Panc1 (cell line): ENCODE data around the gene COG7. TPM values are rescaled to one million over a fixed set of nuclear protein-coding genes. Genes with fewer than 3 reads are reported as not detected.

ENCODE experiments used
- ATAC-seq: fragments of 200-7000 bp; cut with Tn5 transposase; 2 replicates; pipeline ENCODE4 v1.9.1; 2020; ENCODE audit warnings: mild to moderate bottlenecking, moderate library complexity
- BruUV-seq: library from RNA; stranded (reverse); fragments of 400-500 nt; replicated peaks from 2 replicates; lab custom pipeline; 2021; lab: Mats Ljungman, UMichigan
- CTCF ChIA-PET: fragments of 300-600 bp; sonication (Branson Sonifier 250); formaldehyde crosslinking; loops from one replicate; lab custom pipeline; 2022; ENCODE audit warnings: antibody characterized with exemption; lab: Charles Lee
- POLR2A ChIA-PET: fragments of 300-600 bp; sonication (Branson Sonifier 250); formaldehyde crosslinking; loops from one replicate; lab custom pipeline; 2022; ENCODE audit warnings: antibody characterized with exemption; lab: Charles Lee
- DNase-seq: peaks from one replicate; pipeline ENCODE4 v3.0.0-alpha.2; 2010; ENCODE audit warnings: low read depth, low spot score
- H3K27ac ChIP-seq: 2 replicates; pipeline ENCODE4 v1.5.1; 2011; ENCODE audit warnings: mild to moderate bottlenecking, low read length, inconsistent platforms
- H3K27me3 ChIP-seq: fragments of 200-500 bp; sonication (Bioruptor generic); 2 replicates; pipeline ENCODE4 v1.6.0; 2014; ENCODE audit warnings: low read length, inconsistent platforms; ENCODE audit not compliant: control insufficient read depth, insufficient read depth
- H3K36me3 ChIP-seq: fragments of 200-500 bp; sonication (Bioruptor generic); 2 replicates; pipeline ENCODE4 v1.5.1; 2014; ENCODE audit warnings: inconsistent platforms, mild to moderate bottlenecking, low read length, moderate library complexity; ENCODE audit not compliant: control insufficient read depth, insufficient read depth
- H3K4me1 ChIP-seq: 2 replicates; pipeline ENCODE4 v1.5.1; 2011; ENCODE audit warnings: inconsistent platforms, mild to moderate bottlenecking, low read length, moderate library complexity; ENCODE audit not compliant: control insufficient read depth, insufficient read depth
- H3K4me3 ChIP-seq, 2 experiments: 2 replicates each; pipeline ENCODE4 v1.5.1; 2011 to 2012; ENCODE audit warnings: low read depth in 2 of 2, low read length in 2 of 2, mild to moderate bottlenecking in 2 of 2, inconsistent platforms in 1 of 2, moderate library complexity in 1 of 2
- H3K9me3 ChIP-seq: fragments of 200-500 bp; sonication (Bioruptor generic); 2 replicates; pipeline ENCODE4 v1.5.1; 2014; ENCODE audit warnings: low read depth, mild to moderate bottlenecking, inconsistent platforms, low read length, moderate library complexity; ENCODE audit not compliant: control insufficient read depth, insufficient read depth
- POLR2AphosphoS5 ChIP-seq: IDR thresholded peaks from 2 replicates; pipeline ENCODE4 v1.6.1; 2012; ENCODE audit warnings: mild to moderate bottlenecking, low read depth, low read length, moderate library complexity
- SIN3A ChIP-seq: IDR thresholded peaks from 2 replicates; pipeline ENCODE4 v1.6.1; 2012; ENCODE audit warnings: low read depth, mild to moderate bottlenecking, low read length, moderate library complexity, borderline replicate concordance; ENCODE audit not compliant: insufficient read depth
- TCF7L2 ChIP-seq: IDR thresholded peaks from 2 replicates; pipeline ENCODE4 v1.6.1; 2011; ENCODE audit warnings: mild to moderate bottlenecking, low read depth, low read length, inconsistent platforms
- in situ Hi-C: cut with HindIII; loops from 2 replicates; pipeline ENCODE4 v1.10.0; 2016; ENCODE audit warnings: low sequenced_read_pairs, low pct_unique_long_range_greater_than_20kb
- intact Hi-C: fragments of 100-400 bp; cut with micrococcal nuclease; formaldehyde crosslinking; loops from one replicate; pipeline ENCODE4 v1.10.0; 2022; ENCODE audit not compliant: unreplicated experiment
- total RNA-seq: library from RNA; stranded (reverse); gene quantifications from one replicate; pipeline ENCODE4 v1.2.1, GENCODE V29; 2021; ENCODE audit not compliant: unreplicated experiment
- TF ChIP-seq, protein P1 (sequence below), 2 experiments: IDR thresholded peaks; 2 replicates each; pipeline ENCODE4 v1.6.1; 2011 to 2012; ENCODE audit warnings: low read depth in 2 of 2, control low read depth in 1 of 2, low read length in 1 of 2, mild to moderate bottlenecking in 1 of 2, moderate library complexity in 1 of 2; ENCODE audit not compliant: insufficient read depth in 1 of 2
- TF ChIP-seq, protein P2 (sequence below): fragments of 450-650 bp; IDR thresholded peaks from 2 replicates; pipeline ENCODE4 v1.5.1; 2017; ENCODE audit warnings: mild to moderate bottlenecking

The COG7 gene
- total RNA-seq, 1 experiment from 2014 or later, result 25.3 TPM

DNA sequence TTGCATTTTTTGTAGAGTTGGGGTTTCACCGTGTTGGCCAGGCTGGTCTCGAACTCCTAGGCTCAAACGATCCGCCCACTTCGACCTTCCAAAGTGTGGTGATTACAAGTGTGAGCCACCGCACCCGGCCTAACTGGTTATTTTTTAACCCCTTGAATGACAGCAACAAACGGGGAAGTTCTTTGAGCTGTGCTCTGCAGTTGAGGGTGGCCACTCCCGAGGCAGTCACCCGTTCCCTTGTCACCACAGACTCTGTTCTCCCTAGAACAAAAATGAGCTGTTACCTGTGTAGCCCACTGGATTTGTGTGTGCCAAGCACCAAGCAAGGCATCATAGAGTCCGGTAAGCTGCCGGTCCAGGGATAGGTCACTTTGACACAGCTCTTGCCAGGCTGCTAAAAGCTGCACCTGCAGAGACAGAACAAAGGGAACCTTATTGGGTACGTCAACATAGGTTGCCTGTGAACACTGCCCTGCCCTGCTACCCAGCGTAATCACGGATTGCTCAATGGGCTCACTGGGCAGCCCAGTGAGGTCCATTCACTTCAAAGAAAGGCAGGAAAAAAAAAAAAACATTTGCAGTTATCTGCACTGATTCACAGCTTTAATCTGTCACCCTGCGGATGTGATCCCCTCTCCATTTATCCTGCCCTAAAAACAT, 19.6 kb downstream of the COG7 start:
- Histone ChIP-seq H3K27me3 (no peaks in the 10 kb centered on the region), H3K4me3 (no peak overlapping the region), H3K36me3 (no peaks in the 10 kb centered on the region), H3K4me1 (peaks cover 3% of the 10 kb centered on the region), H3K9me3 (no peaks in the 10 kb centered on the region), H3K27ac (peak overlapping the region; percentile 60; the same call in 1 of the 2 replicates)
- TF ChIP-seq, protein P1, sequence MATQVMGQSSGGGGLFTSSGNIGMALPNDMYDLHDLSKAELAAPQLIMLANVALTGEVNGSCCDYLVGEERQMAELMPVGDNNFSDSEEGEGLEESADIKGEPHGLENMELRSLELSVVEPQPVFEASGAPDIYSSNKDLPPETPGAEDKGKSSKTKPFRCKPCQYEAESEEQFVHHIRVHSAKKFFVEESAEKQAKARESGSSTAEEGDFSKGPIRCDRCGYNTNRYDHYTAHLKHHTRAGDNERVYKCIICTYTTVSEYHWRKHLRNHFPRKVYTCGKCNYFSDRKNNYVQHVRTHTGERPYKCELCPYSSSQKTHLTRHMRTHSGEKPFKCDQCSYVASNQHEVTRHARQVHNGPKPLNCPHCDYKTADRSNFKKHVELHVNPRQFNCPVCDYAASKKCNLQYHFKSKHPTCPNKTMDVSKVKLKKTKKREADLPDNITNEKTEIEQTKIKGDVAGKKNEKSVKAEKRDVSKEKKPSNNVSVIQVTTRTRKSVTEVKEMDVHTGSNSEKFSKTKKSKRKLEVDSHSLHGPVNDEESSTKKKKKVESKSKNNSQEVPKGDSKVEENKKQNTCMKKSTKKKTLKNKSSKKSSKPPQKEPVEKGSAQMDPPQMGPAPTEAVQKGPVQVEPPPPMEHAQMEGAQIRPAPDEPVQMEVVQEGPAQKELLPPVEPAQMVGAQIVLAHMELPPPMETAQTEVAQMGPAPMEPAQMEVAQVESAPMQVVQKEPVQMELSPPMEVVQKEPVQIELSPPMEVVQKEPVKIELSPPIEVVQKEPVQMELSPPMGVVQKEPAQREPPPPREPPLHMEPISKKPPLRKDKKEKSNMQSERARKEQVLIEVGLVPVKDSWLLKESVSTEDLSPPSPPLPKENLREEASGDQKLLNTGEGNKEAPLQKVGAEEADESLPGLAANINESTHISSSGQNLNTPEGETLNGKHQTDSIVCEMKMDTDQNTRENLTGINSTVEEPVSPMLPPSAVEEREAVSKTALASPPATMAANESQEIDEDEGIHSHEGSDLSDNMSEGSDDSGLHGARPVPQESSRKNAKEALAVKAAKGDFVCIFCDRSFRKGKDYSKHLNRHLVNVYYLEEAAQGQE (IDR thresholded peaks at IDR 0.05; ENCODE audit: insufficient read depth in 1 of 2, low read depth in 2 of 2, low read length in 1 of 2), result no peak
- TF ChIP-seq SIN3A (no peak), POLR2AphosphoS5 (no peak), TCF7L2 (no peak)
- TF ChIP-seq, protein P2, sequence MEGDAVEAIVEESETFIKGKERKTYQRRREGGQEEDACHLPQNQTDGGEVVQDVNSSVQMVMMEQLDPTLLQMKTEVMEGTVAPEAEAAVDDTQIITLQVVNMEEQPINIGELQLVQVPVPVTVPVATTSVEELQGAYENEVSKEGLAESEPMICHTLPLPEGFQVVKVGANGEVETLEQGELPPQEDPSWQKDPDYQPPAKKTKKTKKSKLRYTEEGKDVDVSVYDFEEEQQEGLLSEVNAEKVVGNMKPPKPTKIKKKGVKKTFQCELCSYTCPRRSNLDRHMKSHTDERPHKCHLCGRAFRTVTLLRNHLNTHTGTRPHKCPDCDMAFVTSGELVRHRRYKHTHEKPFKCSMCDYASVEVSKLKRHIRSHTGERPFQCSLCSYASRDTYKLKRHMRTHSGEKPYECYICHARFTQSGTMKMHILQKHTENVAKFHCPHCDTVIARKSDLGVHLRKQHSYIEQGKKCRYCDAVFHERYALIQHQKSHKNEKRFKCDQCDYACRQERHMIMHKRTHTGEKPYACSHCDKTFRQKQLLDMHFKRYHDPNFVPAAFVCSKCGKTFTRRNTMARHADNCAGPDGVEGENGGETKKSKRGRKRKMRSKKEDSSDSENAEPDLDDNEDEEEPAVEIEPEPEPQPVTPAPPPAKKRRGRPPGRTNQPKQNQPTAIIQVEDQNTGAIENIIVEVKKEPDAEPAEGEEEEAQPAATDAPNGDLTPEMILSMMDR, result no peak
- intact Hi-C loops (loop anchor here (10.0 kb wide), 1 partner anchor 139 kb away; no protein-coding TSS in a partner anchor), in situ Hi-C loops (no loop called here)
- no peak for DNase-seq
- CTCF ChIA-PET, result interaction anchor here (0.6 to 2.3 kb wide), 4 partner anchors 9 to 252 kb away, joined by 3 to 10 read pairs (median 7); no protein-coding TSS in a partner anchor
- BruUV-seq, result no TSS peak
- ATAC-seq, result no peak
- POLR2A ChIA-PET, result no interaction called here

DNA sequence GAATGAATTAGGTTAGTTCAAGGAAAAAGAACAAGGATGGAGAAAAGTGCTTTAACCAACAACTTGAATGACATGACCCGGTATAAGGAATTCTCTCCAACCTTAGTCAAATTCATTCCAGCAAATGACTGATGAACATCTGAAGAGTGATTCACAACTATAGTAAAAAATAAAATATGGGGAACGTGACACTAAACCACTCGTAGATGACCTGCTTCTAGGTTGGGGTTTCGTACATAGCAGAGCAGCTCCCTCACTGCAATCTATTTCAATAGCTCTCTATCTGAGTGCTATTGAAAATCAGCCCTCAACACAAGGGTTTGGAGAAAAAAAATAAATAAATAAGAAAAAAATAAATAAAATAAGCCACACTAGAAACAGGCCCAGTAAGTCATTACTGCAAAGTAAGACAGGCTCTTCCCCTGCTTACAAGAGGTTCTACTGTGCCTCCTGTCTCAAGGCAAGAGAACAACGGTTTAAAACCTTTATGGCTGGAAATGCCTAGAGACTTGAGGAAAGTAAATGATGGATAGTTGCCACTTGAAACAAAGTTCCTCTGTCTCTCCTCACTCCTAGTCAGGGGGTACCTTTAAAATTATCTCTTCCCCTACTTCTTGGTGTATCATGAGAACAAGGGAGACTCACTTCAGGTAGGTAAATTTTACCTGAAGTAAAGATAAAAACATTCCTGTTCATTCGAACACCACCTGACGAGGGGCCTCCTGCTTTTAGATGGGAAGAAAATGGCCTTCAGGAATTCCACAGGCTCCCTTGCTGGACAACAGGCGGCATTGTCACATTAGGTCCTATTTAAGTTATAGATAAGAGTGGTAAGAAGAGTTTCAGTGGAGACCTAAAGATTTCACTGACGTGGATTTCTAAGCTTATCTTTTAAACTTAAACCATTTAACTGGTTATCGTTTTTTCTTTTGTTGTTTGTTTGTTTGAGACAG, 20.5 kb downstream of the COG7 start:
- Histone ChIP-seq H3K36me3 (no peaks in the 10 kb centered on the region), H3K4me1 (peaks cover 3% of the 10 kb centered on the region), H3K27ac (peak overlapping the region; percentile 60; the same call in 1 of the 2 replicates), H3K4me3 (no peak overlapping the region), H3K9me3 (no peaks in the 10 kb centered on the region), H3K27me3 (no peaks in the 10 kb centered on the region)
- ChIA-PET POLR2A (no interaction called here), CTCF (interaction anchor here (0.6 kb wide), 2 partner anchors 9 to 73 kb away, joined by 3 to 5 read pairs; no protein-coding TSS in a partner anchor)
- in situ Hi-C loops (no loop called here), intact Hi-C loops (loop anchor here (10.0 kb wide), 1 partner anchor 138 kb away; no protein-coding TSS in a partner anchor)
- ATAC-seq (no peak), DNase-seq (no peak)
- no TSS peak for BruUV-seq
- TF ChIP-seq POLR2AphosphoS5 (no peak), SIN3A (no peak), TCF7L2 (no peak)
- TF ChIP-seq, protein P2, result no peak; the same call in 1 of the 2 replicates
- TF ChIP-seq, protein P1 (IDR thresholded peaks at IDR 0.05; ENCODE audit: insufficient read depth in 1 of 2, low read depth in 2 of 2, low read length in 1 of 2), result no peak
